Measurements from ENCODE around the gene TSPAN17. TPM values are rescaled to one million over a fixed set of nuclear protein-coding genes. Genes with fewer than 3 reads are reported as not detected.
A peak's percentile ranks its signal among the peaks of the same experiment; 100 is the strongest.
"Not testable (repeated sequence)": the region's sequence is repeated elsewhere in the genome, so short reads cannot be mapped to it uniquely, and the experiment has no call there.

TSPAN17 gene
- total RNA-seq, 1 donor from 2014 or later: 31.8 TPM

GRCh38 chr5:176697267-176697933 lies 50.1 kb downstream of the TSPAN17 start:
- no peak for ATAC-seq
- Histone ChIP-seq H3K9me3 (no peaks in the 10 kb centered on the region), H3K27ac (no peak overlapping the region), H3K27me3 (peaks cover 73% of the 10 kb centered on the region), H3K36me3 (no peaks in the 10 kb centered on the region), H3K4me1 (no peaks in the 10 kb centered on the region), H3K4me3 (no peak overlapping the region)
- intact Hi-C loops (cut with DNase I): no loop called here
- TF ChIP-seq CTCF (IDR thresholded peaks at IDR 0.05): no peak
- no peak for DNase-seq

- H3K27ac ChIP-seq: no peak overlapping the region
- intact Hi-C loops (cut with DNase I): no loop called here
- no peak for ATAC-seq
- no peaks in the 10 kb centered on the region for H3K36me3 ChIP-seq
- no peak for TF ChIP-seq CTCF (IDR thresholded peaks at IDR 0.05)
- H3K9me3 ChIP-seq: no peaks in the 10 kb centered on the region
- peaks cover 77% of the 10 kb centered on the region for H3K27me3 ChIP-seq
- no peak overlapping the region for H3K4me3 ChIP-seq
- H3K4me1 ChIP-seq: no peaks in the 10 kb centered on the region
- DNase-seq: no peak
Measured at GRCh38 chr5:176697934-176698538, 50.8 kb downstream of the TSPAN17 start.

GRCh38 chr5:176699446-176699845 lies 52.2 kb downstream of the TSPAN17 start:
- peaks cover 81% of the 10 kb centered on the region for H3K27me3 ChIP-seq
- H3K9me3 ChIP-seq; DNase-seq; ATAC-seq; intact Hi-C loops (cut with DNase I); H3K4me3 ChIP-seq; H3K4me1 ChIP-seq; H3K36me3 ChIP-seq; H3K27ac ChIP-seq: not testable (repeated sequence)

GRCh38 chr5:176700239-176700847 lies 53.1 kb downstream of the TSPAN17 start:
- TF ChIP-seq CTCF (IDR thresholded peaks at IDR 0.05): peak; percentile 15
- Histone ChIP-seq H3K27ac (no peak overlapping the region), H3K9me3 (no peaks in the 10 kb centered on the region), H3K4me1 (no peaks in the 10 kb centered on the region), H3K27me3 (peaks cover 80% of the 10 kb centered on the region), H3K4me3 (no peak overlapping the region), H3K36me3 (no peaks in the 10 kb centered on the region)
- peak; percentile 12 for ATAC-seq
- intact Hi-C loops (cut with DNase I): no loop called here
- no peak for DNase-seq

- Histone ChIP-seq H3K36me3 (no peaks in the 10 kb centered on the region), H3K27ac (no peak overlapping the region), H3K4me1 (no peaks in the 10 kb centered on the region), H3K27me3 (peaks cover 54% of the 10 kb centered on the region), H3K9me3 (no peaks in the 10 kb centered on the region), H3K4me3 (no peak overlapping the region)
- intact Hi-C loops (cut with DNase I): no loop called here
- DNase-seq: no peak
- no peak for TF ChIP-seq CTCF (IDR thresholded peaks at IDR 0.05)
- ATAC-seq: no peak
Measured at GRCh38 chr5:176702671-176703641, 55.7 kb downstream of the TSPAN17 start.
